Fibroblast of the aortic adventitia (primary cell): ENCODE measurements around the gene EHD2. TPM values are rescaled to one million over a fixed set of nuclear protein-coding genes. Genes with fewer than 3 reads are reported as not detected.
"Not testable (repeated sequence)": the region's sequence is repeated elsewhere in the genome, so short reads cannot be mapped to it uniquely, and the experiment has no call there.

ENCODE experiments used
- DNase-seq: peaks from one replicate; pipeline ENCODE4 v3.0.0-alpha.2; 2010; ENCODE audit warnings: low read depth
- H3K4me3 ChIP-seq: 2 replicates; pipeline ENCODE4 v1.5.1; 2011; ENCODE audit warnings: low read depth, mild to moderate bottlenecking, control low read depth, low read length, moderate library complexity
- CTCF ChIP-seq: IDR thresholded peaks from 2 replicates; pipeline ENCODE4 v1.5.1; 2011; ENCODE audit warnings: mild to moderate bottlenecking, low read length, control low read depth, inconsistent platforms; ENCODE audit not compliant: insufficient read depth
- total RNA-seq: library from RNA; depleted of rRNA; stranded (reverse); fragments of >200 nt; gene quantifications from 2 replicates; pipeline ENCODE4 v1.2.3, GENCODE V29; 2012; ENCODE audit warnings: low replicate concordance

EHD2 gene
- total RNA-seq, 1 donor: 110 TPM

- no peak for DNase-seq
- no peak overlapping the region for H3K4me3 ChIP-seq
Observed at GRCh38 chr19:47711652-47712242, 1.5 kb upstream of the EHD2 start.

GRCh38 chr19:47714339-47714738, 1.1 kb downstream of the EHD2 start:
- H3K4me3 ChIP-seq: peak overlapping the region; percentile 98
- TF ChIP-seq CTCF: no peak
- no peak for DNase-seq

More at GRCh38 chr19:47711652-47712242, 1.5 kb upstream of the EHD2 start:
- no peak for TF ChIP-seq CTCF

GRCh38 chr19:47714855-47715254, 1.6 kb downstream of the EHD2 start:
- peak overlapping the region; percentile 98 for H3K4me3 ChIP-seq
- DNase-seq: not testable (repeated sequence)

- no peak for TF ChIP-seq CTCF
- H3K4me3 ChIP-seq: peak overlapping the region; percentile 33
- no peak for DNase-seq
Observed at GRCh38 chr19:47716270-47716937, 3.2 kb downstream of the EHD2 start.

- peak overlapping the region; percentile 47 for H3K4me3 ChIP-seq
- DNase-seq: not testable (repeated sequence)
Observed at GRCh38 chr19:47718415-47719046, 5.3 kb downstream of the EHD2 start.

- H3K4me3 ChIP-seq: peak overlapping the region; percentile 51
- DNase-seq: peak; percentile 98
- no peak for TF ChIP-seq CTCF
Observed at GRCh38 chr19:47719047-47719859, 6.0 kb downstream of the EHD2 start.

GRCh38 chr19:47720669-47721422, 7.6 kb downstream of the EHD2 start:
- no peak overlapping the region for H3K4me3 ChIP-seq
- no peak for DNase-seq

More at GRCh38 chr19:47720669-47721422, 7.6 kb downstream of the EHD2 start:
- TF ChIP-seq CTCF: no peak
